Measurements from ENCODE around the gene ZNF483. TPM values are rescaled to one million over a fixed set of nuclear protein-coding genes. Genes with fewer than 3 reads are reported as not detected.
"Not testable (repeated sequence)": the region's sequence is repeated elsewhere in the genome, so short reads cannot be mapped to it uniquely, and the experiment has no call there.

ZNF483 gene
- polyA plus RNA-seq, 1 of the 3 experiments (the other 2 are of a cell fraction), result 0.53 TPM

DNA sequence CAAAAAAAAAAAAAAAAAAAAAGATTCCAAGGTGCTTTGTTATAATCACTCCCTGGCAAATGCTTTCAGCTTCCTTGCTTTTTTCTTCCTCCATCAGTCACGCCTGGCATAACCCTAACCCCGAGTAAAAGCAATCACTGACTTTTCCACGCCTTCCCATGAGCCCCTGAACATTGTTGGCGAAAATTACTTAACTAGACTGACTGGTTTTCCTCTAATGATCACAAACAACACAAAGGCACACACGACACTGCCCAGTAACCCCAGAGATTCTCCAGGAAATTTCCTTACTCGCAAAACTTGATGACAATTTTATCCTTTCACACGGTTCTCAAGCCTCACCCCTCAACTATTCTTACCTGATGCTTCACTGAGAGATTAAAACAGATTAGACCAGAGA, 85.9 kb downstream of the ZNF483 start (continued):
- TF ChIP-seq NFIC (IDR thresholded peaks at IDR 0.05; ENCODE audit: borderline replicate concordance), result no peak

- 50% methylated on average over 4 of the region's 4 CpGs for WGBS (ENCODE audit: low lambda C conversion rate)
- Histone ChIP-seq H2AFZ (ENCODE audit: low read depth) (no peak overlapping the region), H3K4me3 (ENCODE audit: low read depth in 2 of 2, low read length in 1 of 2) (no peak overlapping the region), H3K9me2 (no peaks in the 10 kb centered on the region), H3K4me2 (no peak overlapping the region), H3K27ac (ENCODE audit: low read depth in 2 of 2, low read length in 1 of 2) (no peak overlapping the region), H3K9me3 (no peaks in the 10 kb centered on the region), H4K20me1 (ENCODE audit: insufficient read depth) (no peaks in the 10 kb centered on the region), H3F3A (replicated peaks; ENCODE audit: insufficient read depth) (no peaks in the 10 kb centered on the region), H3K4me1 (ENCODE audit: control insufficient read depth in 1 of 2, insufficient read depth in 2 of 2, low read depth in 1 of 2, low read length in 1 of 2) (no peaks in the 10 kb centered on the region), H3K79me2 (ENCODE audit: insufficient read depth) (no peaks in the 10 kb centered on the region), H3K36me3 (replicated peaks in 1 of 2; ENCODE audit: control insufficient read depth in 1 of 2, insufficient read depth in 2 of 2, low read length in 1 of 2) (no peaks in the 10 kb centered on the region), H3K27me3 (ENCODE audit: insufficient read depth) (no peaks in the 10 kb centered on the region), H3K9ac (no peak overlapping the region)
- ChIA-PET CTCF (interaction anchor here (1.2 to 5.6 kb wide), 5 partner anchors 15 to 975 kb away, joined by 3 to 18 read pairs (median 4); no protein-coding TSS in a partner anchor), POLR2A (no interaction called here)
- no peak for TF ChIP-seq TEAD4 (IDR thresholded peaks at IDR 0.05; ENCODE audit: borderline replicate concordance, insufficient read depth)
- TF ChIP-seq FOSL2 (IDR thresholded peaks at IDR 0.05; ENCODE audit: borderline replicate concordance, low read depth), result no peak
- TF ChIP-seq, protein P1, sequence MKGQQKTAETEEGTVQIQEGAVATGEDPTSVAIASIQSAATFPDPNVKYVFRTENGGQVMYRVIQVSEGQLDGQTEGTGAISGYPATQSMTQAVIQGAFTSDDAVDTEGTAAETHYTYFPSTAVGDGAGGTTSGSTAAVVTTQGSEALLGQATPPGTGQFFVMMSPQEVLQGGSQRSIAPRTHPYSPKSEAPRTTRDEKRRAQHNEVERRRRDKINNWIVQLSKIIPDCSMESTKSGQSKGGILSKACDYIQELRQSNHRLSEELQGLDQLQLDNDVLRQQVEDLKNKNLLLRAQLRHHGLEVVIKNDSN (IDR thresholded peaks at IDR 0.05; ENCODE audit: borderline replicate concordance, low read depth), result no peak
- no peak for TF ChIP-seq MEF2A (IDR thresholded peaks at IDR 0.05; ENCODE audit: borderline replicate concordance, low read depth)
- no peak for TF ChIP-seq RFX5 (IDR thresholded peaks at IDR 0.05; ENCODE audit: low read length)
- TF ChIP-seq EP300 (IDR thresholded peaks at IDR 0.05; ENCODE audit: borderline replicate concordance in 1 of 2, low read depth in 1 of 2, low read length in 1 of 2), result no peak
- TF ChIP-seq, protein P2, sequence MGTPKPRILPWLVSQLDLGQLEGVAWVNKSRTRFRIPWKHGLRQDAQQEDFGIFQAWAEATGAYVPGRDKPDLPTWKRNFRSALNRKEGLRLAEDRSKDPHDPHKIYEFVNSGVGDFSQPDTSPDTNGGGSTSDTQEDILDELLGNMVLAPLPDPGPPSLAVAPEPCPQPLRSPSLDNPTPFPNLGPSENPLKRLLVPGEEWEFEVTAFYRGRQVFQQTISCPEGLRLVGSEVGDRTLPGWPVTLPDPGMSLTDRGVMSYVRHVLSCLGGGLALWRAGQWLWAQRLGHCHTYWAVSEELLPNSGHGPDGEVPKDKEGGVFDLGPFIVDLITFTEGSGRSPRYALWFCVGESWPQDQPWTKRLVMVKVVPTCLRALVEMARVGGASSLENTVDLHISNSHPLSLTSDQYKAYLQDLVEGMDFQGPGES (IDR thresholded peaks at IDR 0.05; ENCODE audit: low read depth, low read length), result no peak
- TF ChIP-seq, protein P3, sequence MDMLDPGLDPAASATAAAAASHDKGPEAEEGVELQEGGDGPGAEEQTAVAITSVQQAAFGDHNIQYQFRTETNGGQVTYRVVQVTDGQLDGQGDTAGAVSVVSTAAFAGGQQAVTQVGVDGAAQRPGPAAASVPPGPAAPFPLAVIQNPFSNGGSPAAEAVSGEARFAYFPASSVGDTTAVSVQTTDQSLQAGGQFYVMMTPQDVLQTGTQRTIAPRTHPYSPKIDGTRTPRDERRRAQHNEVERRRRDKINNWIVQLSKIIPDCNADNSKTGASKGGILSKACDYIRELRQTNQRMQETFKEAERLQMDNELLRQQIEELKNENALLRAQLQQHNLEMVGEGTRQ (IDR thresholded peaks at IDR 0.05; ENCODE audit: borderline replicate concordance, low read depth, low read length), result no peak
- no peak for DNase-seq
These were observed 88.6 kb downstream of the ZNF483 start for GRCh38 chr9:111613436-111614040.

GRCh38 chr9:111615928-111616327, 90.9 kb downstream of the ZNF483 start:
- Histone ChIP-seq H3F3A (replicated peaks; ENCODE audit: insufficient read depth) (no peaks in the 10 kb centered on the region), H2AFZ (ENCODE audit: low read depth) (no peak overlapping the region), H3K9me2 (no peaks in the 10 kb centered on the region), H3K4me3 (ENCODE audit: low read depth in 2 of 2, low read length in 1 of 2) (no peak overlapping the region), H3K36me3 (replicated peaks in 1 of 2; ENCODE audit: control insufficient read depth in 1 of 2, insufficient read depth in 2 of 2, low read length in 1 of 2) (no peaks in the 10 kb centered on the region), H3K79me2 (ENCODE audit: insufficient read depth) (no peaks in the 10 kb centered on the region), H4K20me1 (ENCODE audit: insufficient read depth) (no peaks in the 10 kb centered on the region), H3K27me3 (ENCODE audit: insufficient read depth) (no peaks in the 10 kb centered on the region), H3K9ac (no peak overlapping the region), H3K9me3 (no peaks in the 10 kb centered on the region), H3K4me1 (ENCODE audit: control insufficient read depth in 1 of 2, insufficient read depth in 2 of 2, low read depth in 1 of 2, low read length in 1 of 2) (no peaks in the 10 kb centered on the region), H3K27ac (ENCODE audit: low read depth in 2 of 2, low read length in 1 of 2) (no peak overlapping the region), H3K4me2 (no peak overlapping the region)
- ChIA-PET POLR2A (no interaction called here), CTCF (interaction anchor here (1.0 kb wide), 1 partner anchor 18 kb away, joined by 3 read pairs; no protein-coding TSS in a partner anchor)
- DNase-seq, result no peak
- WGBS (ENCODE audit: low lambda C conversion rate), result 49% methylated on average over 3 of the region's 3 CpGs
- TF ChIP-seq FOXJ3 (CRISPR knock-in tag; IDR thresholded peaks at IDR 0.05) (no peak), GABPA (IDR thresholded peaks at IDR 0.05; ENCODE audit: low read depth) (no peak), PBX3 (IDR thresholded peaks at IDR 0.05) (peak; percentile 31; the same call in 1 of the 2 replicates)

- H3K9me3 ChIP-seq; H3K4me2 ChIP-seq; H4K20me1 ChIP-seq (ENCODE audit: insufficient read depth); H3K27me3 ChIP-seq (ENCODE audit: insufficient read depth); H3K79me2 ChIP-seq (ENCODE audit: insufficient read depth); H3K4me1 ChIP-seq (ENCODE audit: control insufficient read depth in 1 of 2, insufficient read depth in 2 of 2, low read depth in 1 of 2, low read length in 1 of 2); H3K9me2 ChIP-seq; CTCF ChIA-PET; H3K36me3 ChIP-seq (replicated peaks in 1 of 2; ENCODE audit: control insufficient read depth in 1 of 2, insufficient read depth in 2 of 2, low read length in 1 of 2); DNase-seq; H3K27ac ChIP-seq (ENCODE audit: low read depth in 2 of 2, low read length in 1 of 2); POLR2A ChIA-PET; H2AFZ ChIP-seq (ENCODE audit: low read depth); H3F3A ChIP-seq (replicated peaks; ENCODE audit: insufficient read depth); H3K4me3 ChIP-seq (ENCODE audit: low read depth in 2 of 2, low read length in 1 of 2); H3K9ac ChIP-seq: not testable (repeated sequence)
- WGBS (ENCODE audit: low lambda C conversion rate), result no CpG with 5 or more reads among the region's 29 CpGs
These were observed 92.4 kb downstream of the ZNF483 start for GRCh38 chr9:111617349-111617748.
